HEK293T (cell line): Measurements from ENCODE around the gene PRDM12.

Experiments
- CTCF ChIA-PET: fragments of 350-600 bp; formaldehyde crosslinking; extraction: SDS; loops from one replicate; lab custom pipeline; 2021; ENCODE audit warnings: antibody characterized with exemption, inconsistent platforms; lab: Yijun Ruan, JAX
- POLR2A ChIA-PET: fragments of 350-600 bp; formaldehyde crosslinking; extraction: SDS; loops from one replicate; lab custom pipeline; 2020; ENCODE audit warnings: antibody characterized with exemption, inconsistent platforms; lab: Yijun Ruan, JAX
- DNase-seq: peaks from one replicate; pipeline ENCODE4 v3.0.0; 2012; ENCODE audit warnings: mixed read lengths; ENCODE audit errors: extremely low spot score
- ARNT ChIP-seq: fragments of 450-650 bp; IDR thresholded peaks from 2 replicates; pipeline ENCODE4 v1.6.1; 2017; ENCODE audit warnings: mild to moderate bottlenecking
- BHLHE40 ChIP-seq: fragments of 450-650 bp; IDR thresholded peaks from 2 replicates; pipeline ENCODE4 v1.6.1; 2016; ENCODE audit warnings: mild to moderate bottlenecking, moderate library complexity, borderline replicate concordance
- CTBP1 ChIP-seq: fragments of 450-650 bp; IDR thresholded peaks from 2 replicates; pipeline ENCODE4 v1.6.1; 2016; ENCODE audit warnings: borderline replicate concordance
- ELF4 ChIP-seq: fragments of 450-650 bp; IDR thresholded peaks from 2 replicates; pipeline ENCODE4 v1.6.1; 2017; ENCODE audit warnings: antibody characterized with exemption
- FOXA1 ChIP-seq: fragments of 450-650 bp; IDR thresholded peaks from 2 replicates; pipeline ENCODE4 v1.6.1; 2016; ENCODE audit warnings: mild to moderate bottlenecking
- FOXK2 ChIP-seq: fragments of 450-650 bp; IDR thresholded peaks from 2 replicates; pipeline ENCODE4 v1.6.1; 2016; ENCODE audit warnings: mild to moderate bottlenecking
- FOXM1 ChIP-seq: fragments of 450-650 bp; IDR thresholded peaks from 2 replicates; pipeline ENCODE4 v1.6.1; 2017; ENCODE audit warnings: mild to moderate bottlenecking, borderline replicate concordance
- HDGF ChIP-seq: fragments of 450-650 bp; IDR thresholded peaks from 2 replicates; pipeline ENCODE4 v1.6.1; 2017; ENCODE audit warnings: antibody characterized with exemption, borderline replicate concordance
- L3MBTL2 ChIP-seq: fragments of 450-650 bp; conservative IDR thresholded peaks from 2 replicates; pipeline ENCODE4 v1.6.1; 2016; ENCODE audit warnings: mild to moderate bottlenecking
- LEF1 ChIP-seq: fragments of 450-650 bp; IDR thresholded peaks from 2 replicates; pipeline ENCODE4 v1.6.1; 2017; ENCODE audit warnings: mild to moderate bottlenecking, borderline replicate concordance
- NFRKB ChIP-seq: fragments of 450-650 bp; IDR thresholded peaks from 2 replicates; pipeline ENCODE4 v1.6.1; 2016; ENCODE audit warnings: mild to moderate bottlenecking, moderate library complexity
- PKNOX1 ChIP-seq: fragments of 450-650 bp; IDR thresholded peaks from 2 replicates; pipeline ENCODE4 v1.6.1; 2016
- SP1 ChIP-seq: fragments of 450-650 bp; IDR thresholded peaks from 2 replicates; pipeline ENCODE4 v1.6.1; 2017
- SUZ12 ChIP-seq: fragments of 450-650 bp; IDR thresholded peaks from 2 replicates; pipeline ENCODE4 v1.6.1; 2016; ENCODE audit warnings: mild to moderate bottlenecking
- TARDBP ChIP-seq: fragments of 450-650 bp; IDR thresholded peaks from 2 replicates; pipeline ENCODE4 v1.6.1; 2016
- ZNF384 ChIP-seq: fragments of 450-650 bp; IDR thresholded peaks from 2 replicates; pipeline ENCODE4 v1.6.1; 2016

PRDM12 gene

DNA sequence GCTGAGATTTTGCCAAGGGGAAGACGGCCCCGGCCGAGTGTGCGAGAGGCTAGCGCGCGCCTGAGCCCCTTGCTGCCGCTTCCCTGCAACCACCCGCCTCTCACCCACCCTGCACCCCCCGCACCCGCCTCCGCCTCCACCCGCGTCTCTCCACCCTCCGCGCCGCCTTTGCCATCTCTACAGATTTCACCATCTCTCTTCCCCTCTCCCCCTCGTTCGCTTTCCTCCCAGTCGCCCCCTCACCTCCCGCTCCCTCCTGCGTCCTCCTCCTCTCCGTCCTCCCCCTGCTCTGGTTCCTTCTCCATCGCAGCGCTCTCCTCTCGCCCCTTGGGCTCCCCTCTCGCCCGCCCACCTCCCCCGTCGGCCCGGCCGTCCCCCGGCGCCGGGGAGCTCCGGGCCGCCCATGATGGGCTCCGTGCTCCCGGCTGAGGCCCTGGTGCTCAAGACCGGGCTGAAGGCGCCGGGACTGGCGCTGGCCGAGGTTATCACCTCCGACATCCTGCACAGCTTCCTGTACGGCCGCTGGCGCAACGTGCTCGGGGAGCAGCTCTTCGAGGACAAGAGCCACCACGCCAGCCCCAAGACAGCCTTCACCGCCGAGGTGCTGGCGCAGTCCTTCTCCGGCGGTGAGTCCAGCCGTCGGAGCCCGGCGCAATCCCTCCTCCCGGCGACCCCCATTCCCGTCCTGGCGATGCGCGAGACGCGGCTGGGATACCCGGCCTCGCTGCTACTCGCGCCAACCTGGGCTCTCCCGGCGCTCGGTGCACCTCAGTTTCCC, at the start of gene PRDM12:
TSS of gene PRDM12 (plus strand) at position 344 of the 778 bp plus-strand sequence. CDS start at position 404, 60 bp downstream.
- no peak for DNase-seq
- ChIA-PET CTCF (no interaction called here), POLR2A (no interaction called here)
- TF ChIP-seq ZNF384 (no peak), CTBP1 (no peak), NFRKB (no peak), TARDBP (no peak), PKNOX1 (no peak)

DNA sequence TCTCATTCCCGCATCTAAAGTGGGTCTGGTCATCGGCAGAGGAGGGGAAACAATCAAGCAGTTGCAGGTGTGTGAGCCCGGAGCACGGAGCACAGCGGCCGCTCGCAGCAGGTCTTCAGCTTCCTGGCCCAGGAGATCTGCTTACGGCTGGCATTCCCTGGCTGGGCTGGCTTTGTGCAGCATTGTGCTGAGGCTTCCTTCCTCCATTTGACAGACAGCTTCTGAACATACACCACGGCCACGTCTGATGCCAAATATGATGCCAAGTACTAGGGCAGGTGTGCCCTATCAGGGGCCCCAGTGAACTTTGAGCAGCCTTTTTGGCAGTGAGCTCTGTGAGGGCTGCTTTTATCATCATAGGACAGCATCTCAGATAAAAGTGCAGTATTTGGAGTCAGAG, 47.9 kb upstream of the PRDM12 start:
- TF ChIP-seq L3MBTL2: no peak
- TF ChIP-seq NFRKB: no peak
- TF ChIP-seq CTBP1: no peak
- no peak for TF ChIP-seq FOXK2
- no peak for TF ChIP-seq LEF1
- no peak for TF ChIP-seq ARNT
- no peak for TF ChIP-seq SP1
- TF ChIP-seq ELF4: no peak
- TF ChIP-seq TARDBP: no peak
- TF ChIP-seq FOXM1: no peak
- no peak for TF ChIP-seq SUZ12
- TF ChIP-seq HDGF: no peak
- TF ChIP-seq FOXA1: no peak
- TF ChIP-seq ZNF384: no peak
- TF ChIP-seq PKNOX1: no peak
- no peak for TF ChIP-seq BHLHE40
- POLR2A ChIA-PET: no interaction called here
- CTCF ChIA-PET: no interaction called here
- DNase-seq: no peak

DNA sequence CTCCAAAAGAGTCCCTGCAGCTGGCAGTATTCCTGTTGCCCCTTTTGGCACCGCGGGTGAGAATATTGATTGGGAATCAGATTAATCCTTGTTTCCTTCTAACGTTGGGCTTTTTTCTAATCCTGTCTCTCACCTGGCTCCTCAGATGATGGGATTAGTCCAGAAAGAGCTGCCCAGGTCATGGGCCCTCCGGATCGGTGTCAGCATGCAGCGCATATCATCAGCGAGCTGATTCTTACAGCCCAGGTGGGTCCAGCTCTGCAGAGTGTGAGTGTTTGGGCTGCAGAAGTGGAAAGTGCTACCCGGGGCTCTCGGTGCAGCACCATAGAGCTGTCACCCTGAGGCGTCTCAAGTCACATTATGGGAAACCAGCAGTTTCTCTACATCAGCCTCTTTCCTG, 40.9 kb upstream of the PRDM12 start:
- CTCF ChIA-PET: interaction anchor here (0.6 to 0.7 kb wide), 3 partner anchors 46 to 158 kb away, joined by 3 to 4 read pairs (median 3); no protein-coding TSS in a partner anchor
- TF ChIP-seq SP1 (no peak), FOXM1 (no peak), L3MBTL2 (no peak), NFRKB (no peak), ARNT (no peak), ELF4 (no peak), CTBP1 (no peak), LEF1 (no peak), HDGF (no peak), FOXA1 (no peak), ZNF384 (no peak), BHLHE40 (no peak), PKNOX1 (no peak)

GRCh38 chr9:130624154-130624553, 40.2 kb upstream of the PRDM12 start:
- POLR2A ChIA-PET: no interaction called here
- CTCF ChIA-PET: interaction anchor here (0.7 kb wide), 1 partner anchor 46 kb away, joined by 3 read pairs; no protein-coding TSS in a partner anchor
- no peak for TF ChIP-seq ZNF384
- TF ChIP-seq FOXK2: no peak
- no peak for TF ChIP-seq HDGF
- no peak for TF ChIP-seq CTBP1
- no peak for TF ChIP-seq FOXA1
- TF ChIP-seq PKNOX1: no peak
- TF ChIP-seq FOXM1: no peak
- TF ChIP-seq ELF4: no peak
- no peak for TF ChIP-seq L3MBTL2
- no peak for TF ChIP-seq NFRKB
- TF ChIP-seq LEF1: no peak
- DNase-seq: no peak

More for the DNA sequence above, 40.9 kb upstream of the PRDM12 start:
- DNase-seq: no peak
- POLR2A ChIA-PET: no interaction called here

DNA sequence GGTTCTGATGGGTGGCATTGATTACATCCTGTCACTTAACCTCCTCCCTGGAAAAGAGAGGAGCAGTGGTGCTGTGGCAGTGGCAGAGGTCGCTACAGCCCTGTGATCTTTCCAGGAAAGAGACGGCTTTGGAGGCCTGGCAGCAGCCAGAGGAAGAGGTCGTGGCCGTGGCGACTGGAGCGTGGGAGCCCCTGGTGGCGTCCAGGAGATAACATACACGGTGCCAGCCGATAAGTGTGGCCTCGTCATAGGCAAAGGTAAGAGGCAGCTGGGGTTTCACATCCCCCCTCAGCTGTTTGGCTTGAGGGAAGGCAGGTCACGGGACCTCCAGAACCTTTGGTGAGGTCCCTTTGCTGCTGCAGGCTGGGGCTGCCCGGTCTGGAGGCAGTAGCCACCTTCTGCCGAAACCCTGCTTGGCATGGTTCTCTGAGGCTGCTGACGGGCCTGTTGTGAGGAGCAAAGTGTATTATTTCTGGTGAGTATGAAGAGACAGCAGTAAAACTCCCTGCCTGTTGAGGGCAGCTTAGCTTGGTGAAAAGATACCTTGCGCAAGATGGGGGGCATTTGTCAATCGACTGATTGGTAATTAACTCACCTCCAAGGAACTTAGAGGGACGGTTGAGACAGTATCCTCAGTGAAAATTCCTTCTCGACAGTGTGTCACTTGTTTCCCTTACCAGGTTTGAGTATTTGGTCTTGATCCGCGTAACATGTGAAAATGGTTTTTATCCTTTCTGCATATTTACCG, 38.0 kb upstream of the PRDM12 start:
- DNase-seq: peak; percentile 32
- TF ChIP-seq NFRKB (no peak), ARNT (no peak), FOXM1 (no peak), FOXK2 (no peak), HDGF (no peak), SP1 (no peak), CTBP1 (no peak), ZNF384 (no peak), PKNOX1 (no peak), FOXA1 (no peak), L3MBTL2 (no peak), BHLHE40 (no peak), SUZ12 (no peak), ELF4 (no peak), LEF1 (no peak), TARDBP (no peak)
- POLR2A ChIA-PET: no interaction called here
- CTCF ChIA-PET: no interaction called here
